ENCODE data around the gene HYCC2. TPM values are rescaled to one million over a fixed set of nuclear protein-coding genes. Genes with fewer than 3 reads are reported as not detected.
A peak's percentile ranks its signal among the peaks of the same experiment; 100 is the strongest.
"Not testable (repeated sequence)": the region's sequence is repeated elsewhere in the genome, so short reads cannot be mapped to it uniquely, and the experiment has no call there.

HYCC2 gene
- polyA plus RNA-seq, 4 donors: 3.8 to 10.4 (median 6.9) TPM

DNA sequence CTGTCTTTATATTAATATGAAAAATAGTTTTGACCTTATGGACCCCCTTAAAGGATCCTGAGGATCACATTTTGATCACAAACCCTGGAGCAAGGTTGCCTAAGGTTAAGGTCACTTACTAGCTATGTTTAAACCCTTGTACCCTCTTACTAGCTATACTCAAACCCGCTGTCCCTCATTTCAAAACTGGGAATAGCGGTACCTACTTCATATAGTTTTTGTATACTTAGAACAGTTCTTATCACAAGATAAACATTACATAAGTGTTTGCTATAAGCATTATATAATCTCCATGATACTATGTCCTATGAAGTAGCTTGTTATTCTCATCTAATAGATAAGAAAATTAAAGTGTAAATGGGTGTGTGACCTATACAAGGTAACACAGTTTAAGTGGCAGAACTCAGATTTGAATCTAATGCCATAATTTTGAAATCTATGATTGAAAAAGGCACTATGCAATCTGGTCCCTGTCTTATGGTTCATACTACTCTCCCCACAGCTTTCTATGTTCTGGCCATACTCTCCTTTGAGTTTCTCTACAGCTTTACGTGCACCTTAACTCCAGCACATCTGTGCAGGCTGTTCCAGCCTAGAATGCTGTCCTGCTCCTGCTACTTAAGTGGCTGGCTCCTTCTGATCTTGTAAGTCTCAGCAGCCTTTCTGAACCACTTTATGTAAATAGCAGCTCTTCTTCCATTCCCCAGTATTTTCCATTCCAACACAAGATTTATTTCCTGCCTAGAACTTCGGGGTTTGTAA lies 30.4 kb downstream of the HYCC2 start:
- no peaks in the 10 kb centered on the region for H3K27me3 ChIP-seq (ENCODE audit: control insufficient read depth in 3 of 3, insufficient read depth in 3 of 3, low read length in 3 of 3)
- peaks cover 0 to 5% (median 0%) of the 10 kb centered on the region in 3 donors for H3K36me3 ChIP-seq (ENCODE audit: control insufficient read depth in 3 of 3, insufficient read depth in 2 of 3, low read depth in 1 of 3, low read length in 3 of 3)
- FAIRE-seq (no peak), DNase-seq (peak in 1 of 2 donors; percentile 16)
- no peaks in the 10 kb centered on the region for H3K9me3 ChIP-seq (ENCODE audit: control insufficient read depth in 2 of 2, insufficient read depth in 1 of 2, low read depth in 1 of 2, low read length in 1 of 2)
- 57 to 66% (median 58%) methylated on average over 4 of the region's 4 CpGs for WGBS, 3 donors
- peaks cover 0 to 4% (median 0%) of the 10 kb centered on the region in 3 donors for H3K4me1 ChIP-seq (ENCODE audit: control insufficient read depth in 3 of 3, insufficient read depth in 2 of 3, low read depth in 1 of 3, low read length in 2 of 3)
- no peak overlapping the region for H3K4me3 ChIP-seq (ENCODE audit: low read depth in 1 of 3, low read length in 3 of 3)
- H3K27ac ChIP-seq (ENCODE audit: low read depth in 1 of 3, low read length in 2 of 3): no peak overlapping the region

- FAIRE-seq (no peak), DNase-seq (peak; percentile 28 to 48)
- WGBS, 3 donors: 67 to 85% (median 75%) methylated on average over 2 of the region's 2 CpGs
- no peaks in the 10 kb centered on the region for H3K9me3 ChIP-seq (ENCODE audit: control insufficient read depth in 2 of 2, insufficient read depth in 1 of 2, low read depth in 1 of 2, low read length in 1 of 2)
- no peaks in the 10 kb centered on the region for H3K27me3 ChIP-seq (ENCODE audit: control insufficient read depth in 3 of 3, insufficient read depth in 3 of 3, low read length in 3 of 3)
- H3K4me1 ChIP-seq (ENCODE audit: control insufficient read depth in 3 of 3, insufficient read depth in 2 of 3, low read depth in 1 of 3, low read length in 2 of 3): peaks cover 0 to 4% (median 0%) of the 10 kb centered on the region in 3 donors
- H3K36me3 ChIP-seq (ENCODE audit: control insufficient read depth in 3 of 3, insufficient read depth in 2 of 3, low read depth in 1 of 3, low read length in 3 of 3): peaks cover 0 to 3% (median 0%) of the 10 kb centered on the region in 3 donors
- no peak overlapping the region for H3K27ac ChIP-seq (ENCODE audit: low read depth in 1 of 3, low read length in 2 of 3)
- H3K4me3 ChIP-seq (ENCODE audit: low read depth in 1 of 3, low read length in 3 of 3): no peak overlapping the region
Observed at GRCh38 chr2:201038855-201039254, 32.6 kb downstream of the HYCC2 start.

DNA sequence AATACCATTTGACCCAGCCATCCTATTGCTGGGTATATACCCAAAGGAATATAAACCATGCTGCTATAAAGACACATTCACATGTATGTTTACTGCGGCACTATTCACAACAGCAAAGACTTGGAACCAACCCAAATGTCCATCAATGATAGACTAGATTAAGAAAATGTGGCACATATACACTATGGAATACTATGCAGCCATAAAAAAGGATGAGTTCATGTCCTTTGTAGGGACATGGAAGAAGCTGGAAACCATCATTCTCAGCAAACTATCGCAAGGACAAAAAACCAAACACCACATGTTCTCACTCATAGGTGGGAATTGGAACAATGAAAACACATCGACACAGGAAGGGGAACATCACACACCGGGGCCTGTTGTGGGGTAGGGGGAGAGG lies 33.1 kb downstream of the HYCC2 start:
- 95 to 99% (median 98%) methylated on average over 4 of the region's 4 CpGs for WGBS, 3 donors
- DNase-seq; H3K4me1 ChIP-seq (ENCODE audit: control insufficient read depth in 3 of 3, insufficient read depth in 2 of 3, low read depth in 1 of 3, low read length in 2 of 3); H3K27me3 ChIP-seq (ENCODE audit: control insufficient read depth in 3 of 3, insufficient read depth in 3 of 3, low read length in 3 of 3); FAIRE-seq; H3K27ac ChIP-seq (ENCODE audit: low read depth in 1 of 3, low read length in 2 of 3); H3K4me3 ChIP-seq (ENCODE audit: low read depth in 1 of 3, low read length in 3 of 3); H3K36me3 ChIP-seq (ENCODE audit: control insufficient read depth in 3 of 3, insufficient read depth in 2 of 3, low read depth in 1 of 3, low read length in 3 of 3); H3K9me3 ChIP-seq (ENCODE audit: control insufficient read depth in 2 of 2, insufficient read depth in 1 of 2, low read depth in 1 of 2, low read length in 1 of 2): not testable (repeated sequence)

DNA sequence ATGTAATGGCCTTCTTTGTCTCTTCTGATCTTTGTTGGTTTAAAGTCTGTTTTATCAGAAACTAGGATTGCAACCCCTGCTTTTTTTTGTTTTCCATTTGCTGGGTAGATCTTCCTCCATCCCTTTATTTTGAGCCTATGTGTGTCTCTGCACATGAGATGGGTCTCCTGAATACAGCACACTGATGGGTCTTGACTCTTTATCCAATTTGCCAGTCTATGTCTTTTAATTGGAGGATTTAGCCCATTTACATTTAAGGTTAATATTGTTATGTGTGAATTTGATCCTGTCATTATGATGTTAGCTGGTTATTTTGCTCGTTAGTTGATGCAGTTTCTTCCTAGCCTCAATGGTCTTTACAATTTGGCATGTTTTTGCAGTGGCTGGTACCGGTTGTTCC lies 37.1 kb downstream of the HYCC2 start:
- DNase-seq: not testable (repeated sequence)

GRCh38 chr2:201024518-201024917 lies 47.0 kb downstream of the HYCC2 start:
- Histone ChIP-seq H3K4me1 (ENCODE audit: control insufficient read depth in 3 of 3, insufficient read depth in 2 of 3, low read depth in 1 of 3, low read length in 2 of 3) (peaks cover 0 to 10% (median 0%) of the 10 kb centered on the region in 3 donors), H3K36me3 (ENCODE audit: control insufficient read depth in 3 of 3, insufficient read depth in 2 of 3, low read depth in 1 of 3, low read length in 3 of 3) (peaks cover 0 to 10% (median 0%) of the 10 kb centered on the region in 3 donors), H3K27ac (ENCODE audit: low read depth in 1 of 3, low read length in 2 of 3) (no peak overlapping the region), H3K9me3 (ENCODE audit: control insufficient read depth in 2 of 2, insufficient read depth in 1 of 2, low read depth in 1 of 2, low read length in 1 of 2) (peaks cover 0 to 1% of the 10 kb centered on the region in 2 donors), H3K4me3 (ENCODE audit: low read depth in 1 of 3, low read length in 3 of 3) (no peak overlapping the region), H3K27me3 (ENCODE audit: control insufficient read depth in 3 of 3, insufficient read depth in 3 of 3, low read length in 3 of 3) (no peaks in the 10 kb centered on the region)
- DNase-seq (peak in 1 of 2 donors; percentile 14), FAIRE-seq (no peak)

More for the DNA sequence above, 37.1 kb downstream of the HYCC2 start:
- FAIRE-seq; H3K4me1 ChIP-seq (ENCODE audit: control insufficient read depth in 3 of 3, insufficient read depth in 2 of 3, low read depth in 1 of 3, low read length in 2 of 3); H3K27me3 ChIP-seq (ENCODE audit: control insufficient read depth in 3 of 3, insufficient read depth in 3 of 3, low read length in 3 of 3); H3K27ac ChIP-seq (ENCODE audit: low read depth in 1 of 3, low read length in 2 of 3); H3K4me3 ChIP-seq (ENCODE audit: low read depth in 1 of 3, low read length in 3 of 3); H3K9me3 ChIP-seq (ENCODE audit: control insufficient read depth in 2 of 2, insufficient read depth in 1 of 2, low read depth in 1 of 2, low read length in 1 of 2); H3K36me3 ChIP-seq (ENCODE audit: control insufficient read depth in 3 of 3, insufficient read depth in 2 of 3, low read depth in 1 of 3, low read length in 3 of 3): not testable (repeated sequence)
- WGBS, 3 donors: 80 to 100% (median 92%) methylated on average over 1 of the region's 2 CpGs

GRCh38 chr2:201021914-201022313 lies 49.6 kb downstream of the HYCC2 start:
- FAIRE-seq: no peak
- peaks cover 0 to 10% (median 0%) of the 10 kb centered on the region in 3 donors for H3K4me1 ChIP-seq (ENCODE audit: control insufficient read depth in 3 of 3, insufficient read depth in 2 of 3, low read depth in 1 of 3, low read length in 2 of 3)
- no peak overlapping the region for H3K4me3 ChIP-seq (ENCODE audit: low read depth in 1 of 3, low read length in 3 of 3)
- H3K9me3 ChIP-seq (ENCODE audit: control insufficient read depth in 2 of 2, insufficient read depth in 1 of 2, low read depth in 1 of 2, low read length in 1 of 2): no peaks in the 10 kb centered on the region
- no peaks in the 10 kb centered on the region for H3K27me3 ChIP-seq (ENCODE audit: control insufficient read depth in 3 of 3, insufficient read depth in 3 of 3, low read length in 3 of 3)
- DNase-seq: peak; percentile 36 to 48
- H3K36me3 ChIP-seq (ENCODE audit: control insufficient read depth in 3 of 3, insufficient read depth in 2 of 3, low read depth in 1 of 3, low read length in 3 of 3): peaks cover 0 to 14% (median 2%) of the 10 kb centered on the region in 3 donors
- H3K27ac ChIP-seq (ENCODE audit: low read depth in 1 of 3, low read length in 2 of 3): peak overlapping the region in 1 of 3 donors; percentile 10

Other genes with a start within 250 kb of the HYCC2 start
- gene CLK1, start 207.0 kb downstream of the HYCC2 start, polyA plus RNA-seq: 100 to 1,000 TPM in 3 of 4 donors, 10 to 100 TPM in 1; 76.0 to 281 (median 187) TPM
- gene PPIL3, start 182.6 kb downstream of the HYCC2 start, polyA plus RNA-seq: 10 to 100 TPM; 14.1 to 62.8 (median 16.2) TPM
- 10 to 100 TPM; 17.6 to 33.2 (median 28.2) TPM for gene NIF3L1, start 182.3 kb downstream of the HYCC2 start, polyA plus RNA-seq
- gene ORC2, start 108.0 kb downstream of the HYCC2 start, polyA plus RNA-seq: 10 to 100 TPM in 3 of 4 donors, 1 to 10 TPM in 1; 8.9 to 25.9 (median 11.4) TPM
- 100 to 1,000 TPM in 3 of 4 donors, 10 to 100 TPM in 1; 81.3 to 174 (median 135) TPM for gene NDUFB3, start 330 bp upstream of the HYCC2 start, polyA plus RNA-seq
- gene CFLAR, start 44.5 kb upstream of the HYCC2 start, polyA plus RNA-seq: 10 to 100 TPM; 26.4 to 68.6 (median 47.1) TPM
- 10 to 100 TPM; 11.6 to 21.7 (median 16.4) TPM for gene CASP10, start 111.5 kb upstream of the HYCC2 start, polyA plus RNA-seq
- 10 to 100 TPM; 14.1 to 43.7 (median 20.3) TPM for gene CASP8, start 188.9 kb upstream of the HYCC2 start, polyA plus RNA-seq